Measurements from ENCODE around the gene TRO.

TRO gene, protein sequence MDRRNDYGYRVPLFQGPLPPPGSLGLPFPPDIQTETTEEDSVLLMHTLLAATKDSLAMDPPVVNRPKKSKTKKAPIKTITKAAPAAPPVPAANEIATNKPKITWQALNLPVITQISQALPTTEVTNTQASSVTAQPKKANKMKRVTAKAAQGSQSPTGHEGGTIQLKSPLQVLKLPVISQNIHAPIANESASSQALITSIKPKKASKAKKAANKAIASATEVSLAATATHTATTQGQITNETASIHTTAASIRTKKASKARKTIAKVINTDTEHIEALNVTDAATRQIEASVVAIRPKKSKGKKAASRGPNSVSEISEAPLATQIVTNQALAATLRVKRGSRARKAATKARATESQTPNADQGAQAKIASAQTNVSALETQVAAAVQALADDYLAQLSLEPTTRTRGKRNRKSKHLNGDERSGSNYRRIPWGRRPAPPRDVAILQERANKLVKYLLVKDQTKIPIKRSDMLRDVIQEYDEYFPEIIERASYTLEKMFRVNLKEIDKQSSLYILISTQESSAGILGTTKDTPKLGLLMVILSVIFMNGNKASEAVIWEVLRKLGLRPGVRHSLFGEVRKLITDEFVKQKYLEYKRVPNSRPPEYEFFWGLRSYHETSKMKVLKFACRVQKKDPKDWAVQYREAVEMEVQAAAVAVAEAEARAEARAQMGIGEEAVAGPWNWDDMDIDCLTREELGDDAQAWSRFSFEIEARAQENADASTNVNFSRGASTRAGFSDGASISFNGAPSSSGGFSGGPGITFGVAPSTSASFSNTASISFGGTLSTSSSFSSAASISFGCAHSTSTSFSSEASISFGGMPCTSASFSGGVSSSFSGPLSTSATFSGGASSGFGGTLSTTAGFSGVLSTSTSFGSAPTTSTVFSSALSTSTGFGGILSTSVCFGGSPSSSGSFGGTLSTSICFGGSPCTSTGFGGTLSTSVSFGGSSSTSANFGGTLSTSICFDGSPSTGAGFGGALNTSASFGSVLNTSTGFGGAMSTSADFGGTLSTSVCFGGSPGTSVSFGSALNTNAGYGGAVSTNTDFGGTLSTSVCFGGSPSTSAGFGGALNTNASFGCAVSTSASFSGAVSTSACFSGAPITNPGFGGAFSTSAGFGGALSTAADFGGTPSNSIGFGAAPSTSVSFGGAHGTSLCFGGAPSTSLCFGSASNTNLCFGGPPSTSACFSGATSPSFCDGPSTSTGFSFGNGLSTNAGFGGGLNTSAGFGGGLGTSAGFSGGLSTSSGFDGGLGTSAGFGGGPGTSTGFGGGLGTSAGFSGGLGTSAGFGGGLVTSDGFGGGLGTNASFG (N-terminal part only)

DNA sequence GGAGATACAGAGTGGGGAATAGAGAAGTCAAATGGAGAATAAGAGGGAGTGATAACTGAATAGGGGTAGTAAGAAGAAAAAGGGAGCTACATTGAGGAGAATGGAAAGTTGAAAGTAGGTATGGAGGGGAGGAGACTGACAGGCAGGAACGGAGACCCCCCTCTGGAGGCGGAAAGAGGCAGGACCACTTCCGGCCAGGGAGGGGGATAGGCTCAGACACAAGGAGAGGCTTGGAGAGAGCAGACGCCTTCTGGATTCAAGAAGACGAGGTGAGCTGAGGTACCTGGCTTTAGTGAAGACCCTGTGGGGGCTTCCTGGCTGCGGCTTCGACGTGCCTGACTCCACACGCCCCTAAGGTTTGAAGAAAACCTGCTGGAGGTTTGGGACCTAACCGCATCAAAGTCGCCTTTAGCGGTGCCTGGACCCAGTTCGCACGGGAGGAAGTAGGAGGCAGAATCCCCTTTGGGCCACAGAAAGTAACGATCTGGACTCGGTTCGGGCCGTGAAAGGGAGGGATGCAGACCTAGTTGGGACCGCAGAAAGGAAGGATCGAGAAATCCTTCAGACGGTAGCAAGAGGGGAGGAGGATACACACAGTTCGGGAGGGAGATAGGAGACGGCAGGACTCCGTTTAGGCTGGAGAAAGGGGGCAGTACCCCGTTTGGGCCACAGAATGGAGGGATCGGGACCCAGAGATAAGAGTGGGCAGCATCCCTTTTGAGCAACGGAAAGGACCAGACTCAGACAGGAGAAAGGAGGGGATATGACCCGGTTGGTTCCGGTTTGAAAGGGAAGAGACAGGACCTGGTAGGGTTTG, at the start of gene TRO:
TRO (plus strand) TSS at position 215 of the 817 bp plus-strand sequence. CDS start 1,423 bp downstream, outside the sequence.
- H3K4me1 ChIP-seq = no peaks in the 10 kb centered on the region
- H3K79me2 ChIP-seq = no peaks in the 10 kb centered on the region
- no peaks in the 10 kb centered on the region for H3K27me3 ChIP-seq (ENCODE audit: control insufficient read depth, insufficient read depth, low read length)
- peak within 1 kb of the TSS; percentile 84 for H3K4me2 ChIP-seq (ENCODE audit: low read length)
- H3K4me3 ChIP-seq (ENCODE audit: low read depth, low read length) = peak within 1 kb of the TSS; percentile 64
- H3K27ac ChIP-seq = peak within 1 kb of the TSS; percentile 24
- no peaks in the 10 kb centered on the region for H3K36me3 ChIP-seq (ENCODE audit: control insufficient read depth, insufficient read depth, low read length)
- H3K9me3 ChIP-seq (ENCODE audit: control insufficient read depth, low read length) = no peaks in the 10 kb centered on the region
- H2AFZ ChIP-seq = peak within 1 kb of the TSS; percentile 88
- H3K9ac ChIP-seq = no peak within 1 kb of the TSS
- TF ChIP-seq, protein P1, sequence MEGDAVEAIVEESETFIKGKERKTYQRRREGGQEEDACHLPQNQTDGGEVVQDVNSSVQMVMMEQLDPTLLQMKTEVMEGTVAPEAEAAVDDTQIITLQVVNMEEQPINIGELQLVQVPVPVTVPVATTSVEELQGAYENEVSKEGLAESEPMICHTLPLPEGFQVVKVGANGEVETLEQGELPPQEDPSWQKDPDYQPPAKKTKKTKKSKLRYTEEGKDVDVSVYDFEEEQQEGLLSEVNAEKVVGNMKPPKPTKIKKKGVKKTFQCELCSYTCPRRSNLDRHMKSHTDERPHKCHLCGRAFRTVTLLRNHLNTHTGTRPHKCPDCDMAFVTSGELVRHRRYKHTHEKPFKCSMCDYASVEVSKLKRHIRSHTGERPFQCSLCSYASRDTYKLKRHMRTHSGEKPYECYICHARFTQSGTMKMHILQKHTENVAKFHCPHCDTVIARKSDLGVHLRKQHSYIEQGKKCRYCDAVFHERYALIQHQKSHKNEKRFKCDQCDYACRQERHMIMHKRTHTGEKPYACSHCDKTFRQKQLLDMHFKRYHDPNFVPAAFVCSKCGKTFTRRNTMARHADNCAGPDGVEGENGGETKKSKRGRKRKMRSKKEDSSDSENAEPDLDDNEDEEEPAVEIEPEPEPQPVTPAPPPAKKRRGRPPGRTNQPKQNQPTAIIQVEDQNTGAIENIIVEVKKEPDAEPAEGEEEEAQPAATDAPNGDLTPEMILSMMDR (IDR thresholded peaks at IDR 0.05) = no peak

GRCh38 chrX:54885740-54886139, 34.9 kb upstream of the TRO start:
- no peak overlapping the region for H2AFZ ChIP-seq
- no peaks in the 10 kb centered on the region for H3K36me3 ChIP-seq (ENCODE audit: control insufficient read depth, insufficient read depth, low read length)
- no peaks in the 10 kb centered on the region for H3K27me3 ChIP-seq (ENCODE audit: control insufficient read depth, insufficient read depth, low read length)
- H3K4me2 ChIP-seq (ENCODE audit: low read length) = no peak overlapping the region
- no peaks in the 10 kb centered on the region for H3K4me1 ChIP-seq
- TF ChIP-seq, protein P1 (IDR thresholded peaks at IDR 0.05) = no peak
- no peak overlapping the region for H3K9ac ChIP-seq
- no peak overlapping the region for H3K27ac ChIP-seq
- H3K9me3 ChIP-seq (ENCODE audit: control insufficient read depth, low read length) = no peaks in the 10 kb centered on the region
- H3K4me3 ChIP-seq (ENCODE audit: low read depth, low read length) = no peak overlapping the region
- no peaks in the 10 kb centered on the region for H3K79me2 ChIP-seq

DNA sequence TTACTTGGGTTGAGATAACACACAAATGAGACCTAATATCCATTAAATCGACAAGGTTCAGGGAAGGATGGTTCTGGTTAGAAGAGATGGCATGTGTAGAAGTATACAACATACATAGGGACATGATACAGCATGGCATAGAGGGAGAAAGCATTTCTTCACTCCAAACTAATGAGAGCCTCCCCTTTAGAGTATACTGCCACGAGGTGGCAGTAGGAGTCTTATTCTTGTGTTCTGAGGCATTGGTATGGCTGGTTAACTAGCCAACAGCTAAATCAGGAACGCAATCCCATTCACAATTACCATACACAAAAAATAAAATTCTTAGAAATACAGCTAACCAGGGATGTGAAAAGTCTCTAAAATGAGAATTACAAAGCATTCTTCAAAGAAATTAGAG, 29.1 kb upstream of the TRO start:
- Histone ChIP-seq H3K9ac (no peak overlapping the region), H3K4me2 (ENCODE audit: low read length) (no peak overlapping the region), H3K27me3 (ENCODE audit: control insufficient read depth, insufficient read depth, low read length) (no peaks in the 10 kb centered on the region), H3K9me3 (ENCODE audit: control insufficient read depth, low read length) (no peaks in the 10 kb centered on the region), H3K79me2 (no peaks in the 10 kb centered on the region), H3K4me1 (no peaks in the 10 kb centered on the region), H3K4me3 (ENCODE audit: low read depth, low read length) (no peak overlapping the region), H3K27ac (no peak overlapping the region), H3K36me3 (ENCODE audit: control insufficient read depth, insufficient read depth, low read length) (no peaks in the 10 kb centered on the region), H2AFZ (no peak overlapping the region)
- TF ChIP-seq, protein P1 (IDR thresholded peaks at IDR 0.05) = peak; percentile 37

- no peaks in the 10 kb centered on the region for H3K36me3 ChIP-seq (ENCODE audit: control insufficient read depth, insufficient read depth, low read length)
- no peaks in the 10 kb centered on the region for H3K79me2 ChIP-seq
- H3K4me3 ChIP-seq (ENCODE audit: low read depth, low read length) = no peak overlapping the region
- no peak overlapping the region for H3K9ac ChIP-seq
- H3K27ac ChIP-seq = no peak overlapping the region
- no peaks in the 10 kb centered on the region for H3K27me3 ChIP-seq (ENCODE audit: control insufficient read depth, insufficient read depth, low read length)
- H3K9me3 ChIP-seq (ENCODE audit: control insufficient read depth, low read length) = no peaks in the 10 kb centered on the region
- H3K4me2 ChIP-seq (ENCODE audit: low read length) = no peak overlapping the region
- no peaks in the 10 kb centered on the region for H3K4me1 ChIP-seq
- TF ChIP-seq, protein P1 (IDR thresholded peaks at IDR 0.05) = no peak
- no peak overlapping the region for H2AFZ ChIP-seq
These were observed 26.5 kb upstream of the TRO start for GRCh38 chrX:54894159-54894558.
